GM12892 (cell line): ENCODE data around the gene TM4SF18.

Experiments used
- DNase-seq: peaks from one replicate; pipeline ENCODE4 v3.0.0; 2011; ENCODE audit not compliant: insufficient read length
- FAIRE-seq: peaks from 2 replicates; lab custom pipeline; 2011; peaks lifted over from hg19 to GRCh38; lab: Jason Lieb, UNC
- POLR2A ChIP-seq: IDR thresholded peaks from 2 replicates; pipeline ENCODE4 v1.6.1; 2011; ENCODE audit warnings: low read depth, low read length, control low read depth
- POLR2AphosphoS5 ChIP-seq: IDR thresholded peaks from 2 replicates; pipeline ENCODE4 v1.6.1; 2011; ENCODE audit warnings: low read depth, low read length, control low read depth
- TAF1 ChIP-seq: IDR thresholded peaks from 2 replicates; pipeline ENCODE4 v1.6.1; 2011; ENCODE audit warnings: low read depth, mild to moderate bottlenecking, control low read depth, low read length, borderline replicate concordance

TM4SF18 gene

DNA sequence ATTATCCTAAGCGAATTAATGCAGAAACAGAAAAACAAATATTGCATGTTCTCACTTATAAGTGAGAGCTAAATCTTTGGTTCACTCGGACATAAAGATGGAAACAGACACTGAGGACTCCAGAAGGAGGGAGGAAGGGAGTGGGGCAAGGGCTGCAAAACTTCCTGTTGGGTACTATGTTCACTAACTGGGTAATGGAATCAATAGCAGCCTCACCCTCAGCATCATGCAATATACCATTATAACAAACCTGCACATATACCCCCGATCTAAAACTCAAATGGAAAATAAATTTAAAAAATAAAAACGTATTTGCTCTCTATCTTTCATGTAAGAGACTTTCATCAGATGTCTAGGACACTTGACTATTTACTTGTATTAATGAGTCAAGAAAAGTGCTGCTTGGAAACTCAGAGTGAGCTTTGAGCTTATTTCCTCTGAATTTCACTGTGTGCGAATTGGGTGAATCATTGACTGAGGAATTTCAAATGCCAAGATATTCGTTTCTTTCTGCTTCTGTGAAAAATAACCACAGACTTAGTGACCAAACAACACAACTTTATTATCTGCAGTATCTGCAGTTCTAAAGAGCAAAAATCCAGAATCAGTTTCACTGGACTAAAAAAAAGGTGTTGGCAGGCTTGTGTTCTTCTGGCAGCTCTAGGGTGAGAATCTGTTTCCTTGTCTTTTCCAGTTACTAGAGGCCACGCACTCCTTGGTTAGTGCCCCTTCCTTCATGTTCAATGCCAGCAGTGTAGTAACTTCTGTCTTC lies 18.4 kb downstream of the TM4SF18 start:
- DNase-seq (no peak), FAIRE-seq (no peak)
- no peak for TF ChIP-seq POLR2AphosphoS5
- no peak for TF ChIP-seq TAF1
- TF ChIP-seq POLR2A, result no peak

DNA sequence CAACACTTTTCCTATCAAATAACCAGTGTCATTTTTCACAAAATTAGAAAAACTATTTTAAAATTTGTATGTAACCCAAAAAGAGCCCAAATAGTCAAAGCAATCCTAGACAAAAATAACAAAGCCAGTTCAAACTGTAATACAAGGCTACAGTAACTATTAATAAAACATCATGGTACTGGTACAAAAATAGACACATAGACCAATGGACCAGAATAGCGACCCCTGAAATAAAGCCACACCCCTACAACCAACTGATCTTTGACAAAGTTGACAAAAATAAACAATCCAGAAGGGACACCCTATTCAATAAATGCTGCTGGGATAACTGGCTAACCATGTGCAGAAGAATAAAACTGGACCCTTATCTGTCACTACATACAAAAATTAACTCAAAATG lies 19.9 kb downstream of the TM4SF18 start:
- no peak for TF ChIP-seq POLR2A
- no peak for TF ChIP-seq TAF1
- no peak for TF ChIP-seq POLR2AphosphoS5
- FAIRE-seq (no peak), DNase-seq (no peak)

DNA sequence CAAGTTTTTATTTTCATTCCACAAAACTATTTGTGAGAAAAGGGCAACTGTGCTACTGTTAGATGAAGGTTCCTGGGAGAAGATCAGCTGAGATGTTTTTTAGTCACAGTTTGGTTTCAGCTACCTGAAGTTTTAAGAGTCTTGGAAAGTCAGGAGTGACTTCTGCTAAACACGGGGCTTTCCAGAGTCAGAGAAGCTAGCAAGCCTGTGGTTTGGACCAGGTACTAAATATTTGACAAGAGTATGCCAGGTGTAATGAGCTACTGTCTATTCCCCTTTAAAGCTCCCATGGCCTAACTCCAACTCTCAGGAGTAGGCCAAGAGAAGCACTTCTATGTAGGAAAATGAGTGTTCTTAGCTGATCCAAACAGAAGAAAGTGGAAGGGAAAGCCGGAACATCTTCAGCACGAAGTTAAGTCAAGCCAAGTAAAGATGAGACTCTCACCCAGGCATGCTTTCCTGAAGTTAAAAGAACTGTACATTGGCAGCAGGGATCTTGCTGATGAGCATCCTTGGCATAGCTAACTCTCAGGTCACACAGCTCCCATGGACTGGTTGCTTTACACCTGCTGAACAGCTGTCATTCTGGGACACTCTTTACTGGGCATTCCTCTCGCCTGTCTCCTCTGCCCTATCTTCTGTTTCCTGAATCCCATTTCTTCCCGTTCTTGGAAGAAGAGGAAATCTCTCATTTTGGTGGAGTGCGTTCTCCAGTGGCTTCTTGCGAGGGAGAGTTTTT lies 22.5 kb downstream of the TM4SF18 start:
- DNase-seq, result no peak
- TF ChIP-seq TAF1 (no peak), POLR2AphosphoS5 (no peak), POLR2A (no peak)
- no peak for FAIRE-seq

DNA sequence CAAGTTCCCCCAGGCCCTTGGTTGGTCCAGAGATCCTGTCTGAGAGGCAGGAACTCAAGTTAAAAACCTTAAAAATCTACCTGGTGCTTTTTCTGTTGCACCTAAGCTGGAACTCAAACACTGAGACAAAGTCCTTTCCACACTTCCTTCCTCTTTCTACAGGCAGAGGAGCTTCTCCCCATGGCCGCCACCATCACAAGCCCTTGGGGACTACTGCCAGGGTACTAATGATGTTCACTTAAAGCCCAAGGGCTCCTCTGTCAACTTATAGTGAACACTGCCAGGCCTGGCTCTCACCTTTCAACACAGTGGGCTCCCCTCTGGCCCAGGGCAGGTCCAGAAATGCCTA lies 26.0 kb downstream of the TM4SF18 start:
- TF ChIP-seq TAF1, result no peak
- no peak for TF ChIP-seq POLR2AphosphoS5
- no peak for TF ChIP-seq POLR2A
- FAIRE-seq, result no peak
- no peak for DNase-seq

DNA sequence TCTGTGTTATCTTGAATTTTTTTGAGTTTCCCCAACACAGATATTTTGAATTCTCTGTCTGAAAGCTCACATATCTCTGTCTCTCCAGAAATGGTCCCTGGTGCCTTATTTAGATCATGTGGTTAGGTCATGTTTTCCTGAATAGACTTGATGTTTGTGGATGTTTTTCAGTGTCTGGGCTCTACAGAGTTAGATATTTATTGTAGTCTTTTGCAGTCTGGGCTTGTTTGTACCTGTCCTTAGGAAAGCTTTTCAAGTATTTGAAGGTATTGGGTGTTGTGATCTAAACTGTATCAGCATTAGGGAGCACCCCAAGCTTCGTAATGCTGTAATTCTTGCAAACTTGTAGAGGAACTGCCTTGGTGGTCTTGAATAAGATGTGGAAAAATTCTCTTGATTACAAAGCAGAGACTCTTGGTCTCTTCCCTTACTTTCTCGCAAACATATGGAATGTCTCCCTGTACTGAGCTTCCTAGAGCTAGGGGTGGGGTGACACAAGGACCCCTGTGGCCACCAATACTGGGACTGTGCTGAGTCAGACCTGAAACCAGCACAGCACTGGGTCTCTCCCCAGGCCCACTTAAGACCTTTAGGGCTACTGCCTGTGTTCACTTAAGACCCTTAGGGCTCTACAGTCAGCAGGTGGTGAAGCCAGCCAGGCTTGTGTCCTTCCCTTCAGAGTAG lies 26.5 kb downstream of the TM4SF18 start:
- DNase-seq, result no peak
- TF ChIP-seq POLR2AphosphoS5 (no peak), POLR2A (no peak), TAF1 (no peak)

DNA sequence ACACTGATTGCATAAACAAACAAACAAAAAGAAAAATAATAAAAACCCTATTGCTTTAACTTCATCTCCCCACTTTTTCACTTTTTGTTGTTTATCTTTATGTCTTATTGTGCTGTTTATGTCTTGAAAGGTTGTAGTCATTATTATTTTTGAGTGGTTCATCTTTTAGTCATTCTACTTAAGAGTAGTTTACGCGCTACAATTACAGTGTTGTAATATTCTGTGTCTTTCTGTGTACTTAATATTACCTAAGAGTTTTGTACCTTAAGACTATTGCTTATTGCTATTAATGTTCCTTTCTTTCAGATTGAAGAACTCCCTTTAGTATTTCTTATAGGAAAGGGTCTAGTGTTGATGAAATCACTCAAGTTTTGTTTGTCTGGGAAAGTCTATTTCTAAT lies 28.1 kb downstream of the TM4SF18 start:
- TF ChIP-seq TAF1, result no peak
- no peak for TF ChIP-seq POLR2AphosphoS5
- TF ChIP-seq POLR2A, result no peak
- no peak for FAIRE-seq
- no peak for DNase-seq

More for the DNA sequence above, 26.5 kb downstream of the TM4SF18 start:
- FAIRE-seq, result no peak

DNA sequence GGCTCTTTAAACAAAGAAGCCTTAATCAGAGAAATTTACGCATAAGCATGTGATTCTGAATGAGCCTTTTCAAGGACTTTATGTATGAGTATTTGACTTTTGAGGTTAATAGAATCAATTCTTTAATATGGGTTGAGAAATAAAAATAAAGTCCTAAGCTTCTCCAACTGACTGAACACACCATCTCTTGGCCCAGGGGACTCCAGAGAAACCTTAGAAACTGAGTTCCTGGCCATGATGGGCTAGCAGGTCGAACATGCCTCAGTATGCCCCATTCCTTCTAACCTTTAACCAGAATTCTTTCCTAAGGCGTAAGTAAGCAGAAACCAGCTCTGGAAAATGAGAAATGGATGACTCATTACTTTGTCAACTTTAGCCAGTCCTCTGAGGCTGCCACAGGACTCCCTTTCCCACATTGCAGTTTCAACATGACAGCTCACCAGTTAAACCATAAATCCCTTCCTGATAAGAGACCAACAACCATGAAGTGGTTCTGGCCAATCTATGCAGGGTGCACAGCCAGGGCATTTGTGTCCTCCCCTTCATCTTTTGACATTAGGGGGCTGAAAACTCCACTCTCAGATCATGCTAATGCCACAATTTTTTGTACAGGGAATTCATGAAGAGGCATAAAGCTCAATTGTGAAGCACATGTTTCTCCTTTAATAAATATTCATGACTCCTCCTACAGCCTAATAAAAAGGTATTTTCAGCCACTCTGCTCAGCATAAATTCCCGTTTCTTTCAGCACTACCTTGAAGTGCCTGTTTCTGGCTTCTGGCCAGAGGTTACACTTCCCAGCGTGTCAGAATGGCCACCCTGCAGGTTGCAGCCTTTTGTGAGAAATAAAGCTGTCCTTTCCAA lies 33.3 kb downstream of the TM4SF18 start:
- DNase-seq (no peak), FAIRE-seq (no peak)
- TF ChIP-seq POLR2A (no peak), POLR2AphosphoS5 (no peak), TAF1 (no peak)

DNA sequence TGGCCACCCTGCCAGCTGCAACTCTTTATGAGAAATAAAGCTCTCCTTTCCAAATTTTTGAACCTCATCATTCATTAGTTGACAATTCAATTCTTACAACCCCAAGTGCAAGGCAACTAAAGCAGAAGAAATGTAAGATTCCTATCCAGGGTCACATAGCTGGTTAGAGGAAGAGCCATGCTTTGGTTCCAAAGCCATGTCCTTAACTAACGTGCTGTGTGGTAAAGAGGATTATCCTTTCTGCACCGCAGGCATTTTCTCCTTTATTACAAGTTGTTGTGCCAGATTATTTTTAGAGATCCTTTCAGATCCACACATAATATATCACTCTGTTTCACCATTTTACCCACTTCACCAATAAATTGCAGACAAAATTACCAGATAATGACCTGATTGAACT lies 36.5 kb downstream of the TM4SF18 start:
- no peak for DNase-seq
- TF ChIP-seq POLR2A, result no peak
- TF ChIP-seq TAF1, result no peak
- FAIRE-seq, result no peak

DNA sequence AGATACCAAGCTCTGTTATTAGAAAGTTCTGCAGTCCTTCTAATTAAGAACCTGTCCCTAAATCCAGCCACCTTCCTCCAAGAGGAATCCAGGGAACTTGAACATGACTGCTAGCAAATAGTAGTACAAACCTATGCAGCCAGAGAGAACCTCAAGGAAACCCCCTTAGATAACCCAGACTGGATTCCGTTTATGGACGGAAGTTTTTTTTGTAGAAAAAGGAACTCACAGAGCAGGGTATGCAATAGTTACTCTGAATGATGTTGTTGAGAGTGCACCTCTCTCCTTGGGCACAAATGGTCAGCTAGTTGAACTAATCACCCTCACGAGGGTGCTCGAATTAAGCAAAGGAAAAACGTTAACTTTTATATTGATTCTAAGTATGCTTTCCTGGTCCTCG lies 40.8 kb downstream of the TM4SF18 start:
- no peak for FAIRE-seq
- no peak for DNase-seq
- TF ChIP-seq POLR2AphosphoS5, result no peak
- no peak for TF ChIP-seq POLR2A
- TF ChIP-seq TAF1, result no peak

DNA sequence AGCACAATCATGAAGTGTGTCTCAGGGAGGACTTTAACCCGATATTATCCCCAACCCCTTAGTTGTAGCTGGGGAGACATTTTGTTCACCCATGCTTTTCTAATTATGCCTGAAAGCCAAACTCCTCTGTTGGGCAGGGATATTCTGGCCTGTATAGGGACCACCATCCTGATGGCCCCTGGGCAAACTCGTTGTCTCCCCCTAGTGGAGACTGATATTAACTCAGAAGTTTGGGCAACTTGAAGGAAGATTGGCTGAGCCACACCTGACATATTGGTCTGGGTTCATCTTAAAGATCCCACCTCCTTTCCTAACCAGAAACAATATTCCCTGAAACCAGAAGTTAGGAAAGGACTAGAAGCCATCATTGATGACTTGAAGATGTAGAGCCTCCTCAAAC lies 42.3 kb downstream of the TM4SF18 start:
- no peak for TF ChIP-seq POLR2A
- no peak for TF ChIP-seq TAF1
- TF ChIP-seq POLR2AphosphoS5, result no peak
- no peak for DNase-seq
- no peak for FAIRE-seq

DNA sequence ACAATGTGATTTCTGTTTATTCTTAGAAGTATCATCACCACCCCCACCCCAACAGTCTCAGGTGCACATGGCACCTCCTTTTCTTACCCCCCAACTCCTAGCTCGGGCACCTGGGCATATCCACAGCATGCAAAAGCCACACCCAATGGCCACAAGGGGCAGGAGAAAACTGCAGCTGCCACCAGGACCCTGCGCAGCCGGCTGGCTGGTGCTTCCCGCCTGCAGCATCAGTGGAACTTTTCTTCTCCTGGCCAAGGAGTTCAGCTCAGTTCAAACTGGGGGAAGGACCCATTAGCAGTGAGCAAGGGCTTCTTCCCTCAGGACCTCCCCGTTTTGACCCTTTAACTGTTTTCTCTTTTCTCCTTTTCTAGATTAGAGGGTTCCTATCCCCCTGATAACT lies 44.8 kb downstream of the TM4SF18 start:
- TF ChIP-seq POLR2AphosphoS5 (no peak), TAF1 (no peak), POLR2A (no peak)
- no peak for FAIRE-seq
- no peak for DNase-seq
